GM21381 (cell line): ENCODE results near the gene PBOV1.

Experiments
- ATAC-seq: cut with Tn5 transposase; IDR thresholded peaks from one replicate; pipeline ENCODE4 v1.9.1; 2021; ENCODE audit warnings: mild to moderate bottlenecking, moderate library complexity; ENCODE audit not compliant: unreplicated experiment

The PBOV1 gene

GRCh38 chr6:138218449-138218848 lies at the start of gene PBOV1:
Gene PBOV1 (minus strand): TSS chr6:138218491. CDS start chr6:138218395, 96 bp downstream.
- no peak for ATAC-seq

DNA sequence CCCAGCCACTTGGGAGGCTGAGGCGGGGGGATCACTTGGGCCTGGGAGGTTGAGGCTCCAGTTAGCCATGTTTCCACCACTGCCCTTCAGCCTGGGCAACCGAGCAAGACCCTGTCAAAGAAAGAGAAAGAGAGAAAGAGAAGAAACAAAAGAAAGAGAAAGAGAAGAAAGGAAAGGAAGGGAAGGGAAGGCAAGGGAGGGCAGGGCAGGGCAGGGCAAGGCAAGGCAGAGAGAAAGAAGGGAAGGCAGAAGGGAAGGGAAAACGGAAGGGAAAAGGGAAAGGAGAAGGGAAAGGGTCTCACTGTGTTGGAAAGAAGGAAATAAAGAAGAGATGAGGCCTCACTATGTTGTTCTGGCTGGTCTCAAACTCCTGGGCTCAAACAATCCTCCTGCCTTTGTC lies 47.8 kb upstream of the PBOV1 start:
- no peak for ATAC-seq

GRCh38 chr6:138264372-138264880 lies 46.1 kb upstream of the PBOV1 start:
- no peak for ATAC-seq

GRCh38 chr6:138263963-138264362 lies 45.7 kb upstream of the PBOV1 start:
- no peak for ATAC-seq

DNA sequence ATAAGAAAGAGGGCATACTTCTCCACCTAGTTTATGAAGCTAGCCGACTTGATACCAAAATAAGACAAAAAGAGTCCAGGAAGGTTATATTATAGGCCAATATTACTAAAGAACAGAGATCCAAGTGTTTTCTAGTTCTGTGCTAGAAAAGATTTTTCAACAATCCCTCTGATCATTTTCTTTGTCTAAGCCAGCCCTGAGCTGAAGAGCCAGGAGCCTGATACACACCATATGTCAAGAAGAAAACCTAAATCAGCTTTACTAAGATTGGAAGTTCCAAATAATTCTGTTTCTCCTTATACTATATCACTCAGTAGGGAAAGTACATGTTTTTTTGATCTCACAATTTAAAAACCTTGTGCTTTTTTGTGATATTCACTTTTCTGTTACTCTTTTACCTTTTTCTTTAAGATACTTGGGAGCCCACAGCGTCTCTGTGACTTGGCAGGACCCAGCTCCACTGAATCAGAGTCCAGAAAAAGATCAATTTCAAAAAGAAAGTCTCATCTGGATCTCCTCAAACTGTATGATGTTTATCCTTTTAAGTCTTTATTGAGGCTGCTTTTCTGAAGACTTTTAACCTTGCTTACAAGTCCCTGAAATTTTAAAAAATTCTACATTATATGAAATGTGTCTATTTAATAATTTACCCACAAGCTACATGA lies 43.0 kb upstream of the PBOV1 start:
- no peak for ATAC-seq

DNA sequence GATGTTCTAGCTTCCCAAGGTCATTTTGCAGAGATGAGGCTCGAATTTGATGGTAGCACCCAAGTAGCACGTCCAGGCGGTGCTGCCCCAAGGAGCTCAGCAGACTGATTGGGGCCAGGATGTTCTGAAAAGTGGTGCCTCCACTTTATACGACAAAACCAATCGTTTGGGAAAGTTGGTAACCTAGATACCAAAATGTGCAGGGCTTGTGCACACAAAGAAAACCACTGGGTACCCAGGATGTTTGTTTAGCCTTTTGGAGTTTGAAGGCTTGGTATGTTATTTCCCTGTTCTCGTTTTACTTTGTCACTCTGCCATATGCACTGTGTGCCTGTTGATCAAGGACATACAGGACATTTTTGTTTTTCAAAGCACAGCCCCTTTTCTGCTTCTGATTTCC lies 40.7 kb upstream of the PBOV1 start:
- ATAC-seq, result no peak

DNA sequence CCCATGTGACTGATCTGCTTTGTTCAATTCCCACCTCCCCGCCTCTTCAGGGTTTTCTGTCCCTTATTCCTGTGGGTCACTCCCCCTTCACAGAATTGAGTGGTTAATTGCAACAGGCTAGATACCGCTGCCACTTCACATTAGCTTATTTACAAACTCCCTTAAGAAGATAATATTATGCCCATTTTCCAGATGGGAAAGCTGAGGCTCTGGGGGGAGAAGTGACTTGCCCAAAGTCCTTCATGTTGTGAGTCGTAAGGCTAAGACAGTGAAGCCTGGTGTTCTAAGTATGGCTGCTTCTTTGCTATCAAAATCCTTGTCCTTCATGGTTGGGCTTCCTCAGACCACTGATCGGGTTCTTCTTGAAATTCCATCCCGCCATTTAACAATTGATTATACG lies 39.9 kb upstream of the PBOV1 start:
- no peak for ATAC-seq

DNA sequence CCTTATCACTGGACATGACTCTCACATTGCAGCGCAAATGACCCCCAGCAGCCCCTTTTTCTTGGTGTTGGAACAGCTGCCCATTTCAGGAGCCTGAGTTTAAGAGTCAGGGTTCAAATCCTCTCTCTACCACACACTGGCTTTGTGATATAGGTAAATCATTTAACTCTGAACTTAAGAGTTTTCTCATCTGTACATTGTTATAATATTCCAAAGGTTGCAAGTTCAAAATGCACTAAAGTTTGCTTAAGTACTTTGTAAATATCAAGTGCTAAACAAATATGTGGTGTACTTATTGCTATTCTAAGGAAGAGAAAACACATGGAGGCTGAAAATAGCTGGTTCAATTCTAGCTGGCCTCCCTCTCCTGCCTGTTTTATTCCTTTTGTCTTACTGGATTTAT lies 39.3 kb upstream of the PBOV1 start:
- ATAC-seq, result no peak

GRCh38 chr6:138255443-138255842 lies 37.2 kb upstream of the PBOV1 start:
- ATAC-seq, result no peak

DNA sequence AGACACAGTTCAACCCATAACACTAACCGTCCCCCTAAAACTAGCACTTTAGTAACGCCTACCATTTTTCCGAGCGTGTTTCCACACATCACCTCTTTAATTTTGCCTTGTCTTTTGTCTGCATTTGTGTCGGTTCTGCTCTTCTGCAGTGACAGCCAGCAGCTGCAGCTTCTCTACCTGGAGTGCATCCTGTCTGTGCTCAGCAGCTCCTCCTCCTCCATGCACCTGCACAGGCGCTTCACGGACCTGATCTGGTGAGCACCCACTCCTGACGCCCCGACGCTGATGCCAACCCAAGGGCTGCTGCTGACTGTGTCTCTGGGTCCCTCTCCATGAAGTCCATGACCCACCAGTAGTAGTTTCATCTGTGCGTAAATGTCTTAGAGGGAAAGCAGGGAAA lies 35.4 kb upstream of the PBOV1 start:
- no peak for ATAC-seq

DNA sequence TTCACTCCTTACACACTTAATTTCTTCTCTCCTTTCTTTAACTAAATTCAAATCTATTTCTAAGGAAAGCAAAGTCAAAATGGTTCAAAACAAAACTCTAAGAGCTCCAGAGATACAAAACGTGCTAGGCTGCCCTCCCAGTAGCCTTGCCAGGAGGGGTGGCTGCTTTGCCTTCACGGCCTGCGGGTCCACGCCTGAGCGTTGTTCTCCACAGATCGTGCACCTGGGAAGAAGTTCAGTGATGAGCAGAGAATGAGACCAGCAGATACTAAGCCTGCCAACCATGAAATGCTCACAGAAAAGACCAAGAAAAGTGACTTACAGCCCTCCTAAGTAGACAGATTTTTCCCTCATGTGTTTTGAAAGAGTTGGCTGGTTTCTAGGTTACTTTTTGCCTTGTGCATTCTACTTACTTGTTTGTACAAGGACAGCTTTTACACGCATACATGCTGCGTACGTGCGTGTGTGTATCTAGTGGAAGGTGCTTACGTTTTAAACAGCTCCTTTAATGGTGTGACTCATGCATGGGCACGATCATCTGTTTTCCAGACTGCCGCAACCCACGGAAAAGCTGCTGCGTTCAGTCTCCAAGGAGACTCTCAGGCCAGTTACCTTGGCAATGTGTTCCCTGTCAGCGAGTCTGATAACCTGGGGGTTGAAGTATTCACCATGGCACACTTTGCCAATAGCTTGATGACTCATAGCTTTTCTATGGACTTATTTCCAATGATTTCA lies 32.4 kb upstream of the PBOV1 start:
- no peak for ATAC-seq

GRCh38 chr6:138250053-138250452 lies 31.8 kb upstream of the PBOV1 start:
- no peak for ATAC-seq

DNA sequence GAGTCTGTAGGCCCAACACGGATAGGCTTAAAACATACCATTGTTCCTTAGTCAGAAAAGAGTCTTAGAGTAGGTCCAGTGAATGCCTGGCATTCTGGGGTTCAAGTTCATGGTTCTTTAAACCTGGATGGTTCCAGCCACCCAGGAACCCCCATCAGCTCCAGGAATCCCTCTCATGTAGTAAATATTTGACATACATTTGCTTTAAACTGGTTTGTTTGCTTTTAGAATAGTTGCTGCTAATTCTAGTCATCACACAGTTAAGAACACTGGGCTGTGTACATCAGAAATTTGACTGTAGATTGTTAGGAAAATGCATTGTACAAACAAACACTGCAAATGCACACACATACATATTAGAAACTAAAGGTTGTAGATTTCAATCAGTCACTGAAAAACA lies 30.6 kb upstream of the PBOV1 start:
- no peak for ATAC-seq

GRCh38 chr6:138248011-138248410 lies 29.7 kb upstream of the PBOV1 start:
- ATAC-seq, result no peak

GRCh38 chr6:138246650-138247440 lies 28.6 kb upstream of the PBOV1 start:
- ATAC-seq, result no peak

GRCh38 chr6:138245751-138246150 lies 27.5 kb upstream of the PBOV1 start:
- no peak for ATAC-seq

DNA sequence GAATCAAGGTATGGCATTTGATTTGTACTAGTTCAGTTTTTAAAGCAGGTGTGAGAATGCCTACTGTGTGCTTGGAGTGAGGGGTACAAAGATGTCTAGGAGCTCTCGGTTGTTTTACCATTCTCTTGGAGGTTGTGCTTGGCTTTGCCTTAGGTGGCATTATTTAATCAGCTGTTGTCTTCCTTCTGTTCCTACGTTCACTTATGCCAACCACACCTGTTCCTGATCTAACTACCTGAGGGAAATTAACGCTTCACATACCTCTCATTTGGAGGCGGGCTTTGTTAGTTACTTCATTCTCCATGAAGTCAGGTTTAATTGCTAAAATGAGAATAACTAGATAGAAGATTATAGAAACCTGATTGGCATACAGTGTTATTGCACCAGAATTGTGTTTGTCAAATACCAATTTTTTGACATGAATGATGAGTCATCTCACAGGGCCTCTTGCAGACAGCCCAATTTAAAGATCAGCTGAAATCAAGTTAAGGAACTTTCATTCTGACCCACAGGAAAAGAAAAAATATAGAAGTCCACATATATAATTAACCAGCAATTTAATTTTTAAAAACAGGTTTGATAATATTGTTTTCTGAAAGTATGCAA lies 24.8 kb upstream of the PBOV1 start:
- no peak for ATAC-seq

DNA sequence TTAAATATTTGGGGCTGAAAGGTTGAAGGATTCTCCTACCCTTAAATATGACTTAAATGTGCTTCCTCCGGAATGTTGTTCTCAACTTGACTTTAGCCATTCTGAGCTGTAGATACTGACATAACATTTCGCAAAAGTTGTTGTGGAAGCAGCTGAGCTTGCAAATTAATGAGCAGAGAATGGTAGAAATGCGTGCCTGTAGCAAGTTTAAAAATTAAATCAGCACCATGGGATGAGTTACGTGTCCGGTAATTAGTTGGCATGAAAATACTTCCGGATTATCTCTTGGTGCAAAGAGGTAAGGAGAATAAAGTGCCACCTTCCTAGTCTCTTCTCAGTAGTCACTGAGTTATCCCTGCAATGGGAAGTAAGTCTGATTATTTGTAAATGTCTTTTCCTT lies 23.6 kb upstream of the PBOV1 start:
- ATAC-seq, result no peak

- no peak for ATAC-seq
Observed at GRCh38 chr6:138241381-138241780, 23.1 kb upstream of the PBOV1 start.

DNA sequence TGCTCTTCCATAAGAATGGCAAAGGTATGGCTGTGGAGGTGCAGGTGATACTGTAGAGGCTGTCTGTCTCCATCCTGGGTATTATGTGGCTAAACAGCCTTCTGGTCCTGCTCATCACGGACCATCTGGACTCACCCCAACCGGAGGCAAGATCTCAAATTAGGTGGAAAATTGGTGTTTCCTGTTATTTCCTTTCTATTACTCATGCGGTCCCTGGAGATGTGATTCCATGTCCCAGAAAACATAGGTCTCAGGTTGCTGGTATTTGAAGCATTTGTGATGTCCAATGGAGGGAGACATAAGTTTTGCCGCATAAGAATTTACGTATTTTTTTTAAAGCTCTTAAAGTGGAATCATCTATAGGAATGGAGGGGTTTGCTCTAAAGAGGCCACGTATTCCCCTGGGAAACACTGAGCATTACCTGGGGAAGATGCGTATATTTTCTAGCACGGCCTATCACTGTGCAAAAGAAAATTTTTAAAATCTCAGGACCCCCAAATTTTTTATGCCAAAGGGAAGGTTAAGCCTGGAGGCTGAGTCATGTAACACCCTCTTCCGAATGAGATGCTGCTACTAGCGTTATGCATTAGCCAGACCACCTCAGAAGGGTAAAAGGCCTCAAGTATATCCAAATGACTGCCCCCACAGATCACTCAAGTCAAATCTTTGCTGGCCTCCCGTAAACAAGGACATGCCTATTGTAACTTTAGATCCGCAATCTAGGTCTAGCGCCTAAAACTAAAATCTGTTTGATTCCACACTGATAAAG lies 22.4 kb upstream of the PBOV1 start:
- ATAC-seq, result no peak

DNA sequence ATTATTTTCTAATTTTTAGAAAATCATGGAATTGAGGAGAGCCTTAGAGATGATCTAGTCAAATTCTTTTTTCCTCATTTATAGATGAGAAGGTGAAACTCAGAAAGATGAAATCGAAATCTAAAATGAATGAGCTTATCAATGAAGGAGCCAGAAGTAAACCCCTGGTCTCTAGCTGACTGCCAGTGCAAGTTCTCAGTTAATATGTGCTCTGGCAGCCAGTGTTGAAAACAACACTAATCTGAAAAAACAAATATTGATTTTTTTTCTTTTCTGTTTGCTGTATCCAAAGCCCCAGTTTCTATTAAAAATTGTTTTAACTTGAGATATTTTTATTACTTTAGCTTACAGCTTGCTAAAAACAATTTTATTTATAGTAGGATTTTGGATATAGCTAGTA lies 21.5 kb upstream of the PBOV1 start:
- no peak for ATAC-seq
